NOMO-1 treated with dmso at 0.1 percent for 144 hours (cell line): ENCODE results near the gene SH3RF3.

Experiments
- DNase-seq: peaks from one replicate; lab custom pipeline; 2025; ENCODE audit not compliant: unreplicated experiment; lab: John Stamatoyannopoulos, UW

The SH3RF3 gene

DNA sequence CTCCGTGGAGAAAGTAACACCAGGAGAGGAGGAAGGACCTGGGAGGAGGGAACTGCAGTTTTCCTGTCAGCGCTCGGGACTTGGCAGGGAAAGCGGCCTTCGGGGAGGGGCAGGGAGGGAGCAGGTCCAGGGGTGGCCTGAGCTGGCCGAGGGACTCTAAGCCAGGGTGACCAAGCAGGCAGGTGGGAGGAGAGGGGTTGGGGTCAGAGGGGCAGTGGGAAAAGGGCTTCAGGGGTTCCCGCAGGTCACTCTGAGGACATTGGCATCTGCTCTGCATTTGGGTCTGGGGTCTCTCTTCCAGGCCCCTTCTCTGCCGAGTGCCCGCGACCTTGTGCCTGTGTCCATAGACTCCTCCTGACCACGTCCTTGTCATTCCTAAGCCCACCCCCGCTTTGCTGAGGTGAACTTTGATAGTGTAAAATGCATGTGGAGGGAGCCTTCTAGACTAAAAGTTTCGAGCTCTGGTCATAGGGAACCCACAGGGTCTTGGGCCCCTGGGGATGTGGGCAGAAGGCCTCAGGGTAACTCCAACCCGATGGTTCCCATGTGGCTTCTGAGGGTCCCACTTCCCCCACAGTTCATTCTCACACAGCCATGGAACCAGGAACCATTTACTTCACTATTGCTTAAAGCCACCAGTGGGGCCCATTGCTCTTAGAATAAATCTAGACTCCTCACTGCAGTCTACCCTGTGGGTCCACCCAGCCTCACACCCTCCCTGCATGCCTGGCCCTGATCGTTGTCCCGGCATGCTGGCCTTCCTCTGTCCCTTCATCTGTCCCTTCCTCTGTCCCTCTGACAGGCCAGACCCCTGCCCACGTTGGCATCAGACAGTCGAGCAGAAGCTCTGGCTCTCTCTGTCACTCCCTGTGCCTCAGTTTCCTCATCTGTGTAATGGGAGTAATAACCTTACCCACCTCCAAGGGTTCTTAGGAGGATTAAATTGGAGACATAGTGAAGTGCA is 255.6 kb downstream of the SH3RF3 start:
- no peak for DNase-seq

DNA sequence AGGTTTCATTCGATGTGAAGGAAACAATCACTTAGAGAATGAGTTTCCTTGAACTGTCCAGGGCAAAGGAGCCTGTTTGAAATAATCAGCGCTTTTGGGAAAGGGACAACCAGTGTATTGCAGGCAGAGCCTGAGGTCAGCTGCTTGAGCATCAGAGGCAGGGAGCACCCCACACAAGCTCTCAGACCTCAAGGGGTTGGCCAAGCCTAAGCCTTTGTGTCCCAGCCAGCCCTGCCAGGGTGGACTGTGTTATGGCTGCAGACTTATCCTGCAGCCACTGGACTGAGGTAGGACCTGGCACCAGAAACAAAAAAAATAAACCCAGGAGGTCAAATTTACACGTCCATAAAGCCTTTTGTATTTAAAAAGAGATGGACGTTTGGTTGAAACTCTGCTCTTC is 256.5 kb downstream of the SH3RF3 start:
- DNase-seq, result no peak

DNA sequence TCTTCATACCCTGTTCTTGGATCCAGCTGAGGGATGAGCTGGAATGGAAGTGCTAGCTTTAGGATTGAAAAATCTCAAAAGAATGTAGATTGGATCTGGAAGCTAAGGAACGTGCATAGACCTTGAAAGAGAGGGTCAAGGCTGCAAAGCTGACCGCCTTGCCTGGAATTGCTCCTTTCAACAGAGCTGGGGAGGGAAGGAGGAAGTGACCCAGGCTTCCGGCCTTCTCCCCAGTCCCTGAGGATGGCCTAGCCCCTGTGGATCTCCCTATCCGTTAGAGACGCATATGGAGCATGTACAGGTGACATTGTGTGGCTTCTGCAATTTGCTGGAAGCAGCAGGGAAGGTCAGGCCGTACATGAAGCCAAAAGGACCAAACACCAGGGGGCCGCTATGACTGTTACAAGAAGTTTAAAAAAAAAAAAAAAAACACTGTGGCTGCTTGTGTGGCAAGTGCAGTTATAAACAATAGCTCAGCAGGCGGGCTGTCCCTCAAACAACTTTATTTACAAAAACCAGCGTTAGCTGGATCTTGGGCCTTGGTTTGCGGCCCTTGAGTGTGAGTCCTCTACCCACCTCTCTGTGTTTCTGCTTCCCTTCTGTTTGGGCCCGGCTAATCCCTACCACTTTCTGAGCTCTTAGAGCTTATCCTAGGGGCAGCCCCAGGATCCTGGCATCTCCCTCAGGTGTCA is 257.1 kb downstream of the SH3RF3 start:
- no peak for DNase-seq

DNA sequence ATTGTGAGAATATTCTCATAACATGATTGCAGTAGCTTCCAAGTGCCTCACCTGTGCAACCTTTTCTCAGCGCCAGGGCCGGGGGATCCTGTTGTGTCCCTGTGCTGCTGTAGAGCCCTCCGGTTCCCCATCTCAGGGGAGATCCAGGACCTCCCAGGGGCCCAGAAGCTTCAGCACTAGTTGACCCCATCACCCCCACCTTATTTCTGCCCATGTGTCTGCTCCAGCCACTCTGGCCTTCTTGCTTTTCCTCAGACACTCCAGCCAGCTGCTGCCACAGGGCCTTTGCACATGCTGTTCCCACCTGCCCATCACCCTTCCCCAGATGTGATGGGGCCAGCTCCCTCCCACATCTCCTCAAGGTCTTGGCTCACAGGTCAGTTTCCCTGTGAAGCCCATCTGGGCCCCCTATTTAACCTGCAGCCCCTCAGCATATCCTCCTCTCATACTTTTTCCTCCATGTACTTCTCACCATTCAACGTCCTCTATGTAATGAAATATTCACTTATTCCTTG is 258.3 kb downstream of the SH3RF3 start:
- DNase-seq, result no peak

DNA sequence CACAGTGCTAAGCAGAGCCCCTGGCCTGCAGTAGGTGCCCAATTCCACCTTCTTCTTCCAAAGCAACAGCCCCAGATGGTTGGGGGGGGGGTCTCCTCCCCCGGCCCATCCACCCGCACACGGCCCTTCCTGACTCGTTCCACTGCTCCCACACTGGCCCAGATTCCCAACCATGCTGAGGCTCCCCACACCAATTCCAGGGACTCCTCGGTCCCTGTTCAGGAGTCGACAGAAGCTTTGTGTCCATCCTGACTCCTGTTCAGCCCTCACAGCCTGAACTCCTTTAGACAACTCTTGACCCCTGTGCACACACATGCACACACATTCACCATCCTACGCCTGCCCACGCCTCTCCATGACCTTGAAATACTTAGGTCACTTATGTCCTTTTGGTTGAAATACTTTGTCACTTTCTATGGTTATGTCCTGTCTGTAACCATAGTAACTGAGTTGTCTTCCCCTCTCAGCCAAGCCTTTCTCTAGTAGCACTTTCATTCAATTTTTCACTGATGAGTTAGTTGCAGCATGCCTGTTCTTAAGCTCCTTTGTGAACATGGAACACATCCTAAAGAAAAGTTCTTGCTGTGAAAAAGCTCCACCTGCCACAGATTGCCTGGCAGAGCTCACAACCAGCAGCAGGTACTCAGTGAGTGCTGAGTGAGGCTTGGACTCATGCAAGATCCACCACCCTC is 258.9 kb downstream of the SH3RF3 start:
- DNase-seq, result no peak

DNA sequence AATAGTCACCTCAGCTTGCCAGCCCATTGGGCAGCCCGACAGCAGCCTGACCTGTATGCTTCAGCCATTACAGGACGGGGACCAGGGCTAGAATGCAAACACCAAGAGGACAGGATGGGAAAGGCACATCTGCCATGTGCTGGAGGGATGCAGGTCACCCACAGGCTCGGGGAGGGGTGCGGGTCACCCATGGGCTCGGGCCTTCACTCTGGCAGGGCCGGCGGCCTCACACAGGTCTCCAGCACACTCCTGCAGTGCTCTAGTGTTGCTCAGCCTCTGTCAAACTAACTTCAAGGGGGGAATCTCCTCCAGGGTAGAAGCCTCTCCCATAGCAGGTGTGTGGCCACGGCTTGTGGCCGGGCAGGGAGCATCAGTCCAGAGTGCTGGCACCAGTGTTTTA is 262.2 kb downstream of the SH3RF3 start:
- no peak for DNase-seq

DNA sequence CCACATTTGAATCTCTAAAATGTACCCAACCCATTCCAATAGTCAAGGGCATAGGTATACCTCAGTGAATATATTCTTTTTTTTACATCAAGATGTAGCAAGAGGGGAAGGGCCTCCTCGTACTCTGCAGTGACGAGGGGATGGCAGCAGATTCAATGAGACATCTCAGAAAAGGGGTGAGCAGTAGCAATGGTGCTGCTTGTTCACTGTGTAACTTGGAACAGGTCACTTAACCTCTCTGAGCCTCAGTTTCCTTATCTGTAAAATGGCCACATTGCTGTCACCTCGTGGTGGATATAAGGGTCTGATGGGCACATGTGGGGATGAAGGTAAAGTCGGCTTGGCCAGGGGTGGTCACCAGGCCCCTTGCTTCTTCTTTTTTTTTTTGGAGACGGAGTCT is 263.1 kb downstream of the SH3RF3 start:
- DNase-seq, result no peak

DNA sequence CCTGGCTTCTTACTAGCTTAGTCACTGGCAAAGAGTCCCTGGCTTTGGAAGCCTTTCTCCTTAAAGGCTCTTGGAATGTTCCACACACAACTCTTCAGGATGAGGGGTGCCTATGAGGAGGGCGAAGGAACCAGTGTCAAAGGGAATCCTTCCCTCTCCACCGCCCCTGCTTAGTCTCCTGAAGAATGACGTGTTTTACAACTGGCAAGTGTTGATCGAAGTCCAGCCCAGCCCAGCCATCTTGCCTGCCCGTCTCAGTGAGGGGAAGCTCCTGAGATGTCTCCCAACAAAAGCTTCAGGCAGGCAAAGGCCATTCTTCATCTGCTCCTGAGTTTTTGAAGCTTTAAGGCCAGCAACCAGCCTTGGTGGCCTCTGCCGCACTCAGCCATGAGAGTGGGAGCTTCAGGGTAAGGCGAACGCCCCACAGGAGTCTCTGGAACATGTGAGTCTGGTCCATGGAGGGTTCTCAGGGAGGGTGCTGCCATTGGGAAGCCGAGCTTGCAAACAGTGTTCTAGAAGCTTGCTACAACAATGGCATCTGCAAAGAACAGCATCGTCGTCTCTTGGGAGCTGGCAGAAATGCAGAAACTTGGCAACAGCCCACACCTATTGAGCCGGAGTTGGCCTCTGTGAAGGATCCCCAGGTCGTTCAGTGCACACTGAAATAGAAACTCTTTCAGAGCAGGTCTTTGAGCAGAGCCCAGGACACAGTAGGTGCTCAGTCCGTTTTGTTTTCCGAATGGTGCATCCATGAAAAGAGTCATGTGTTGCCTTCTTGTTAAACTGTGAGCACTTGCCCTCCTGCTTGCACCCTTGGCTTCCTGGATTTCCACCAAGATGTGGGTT is 264.0 kb downstream of the SH3RF3 start:
- no peak for DNase-seq

DNA sequence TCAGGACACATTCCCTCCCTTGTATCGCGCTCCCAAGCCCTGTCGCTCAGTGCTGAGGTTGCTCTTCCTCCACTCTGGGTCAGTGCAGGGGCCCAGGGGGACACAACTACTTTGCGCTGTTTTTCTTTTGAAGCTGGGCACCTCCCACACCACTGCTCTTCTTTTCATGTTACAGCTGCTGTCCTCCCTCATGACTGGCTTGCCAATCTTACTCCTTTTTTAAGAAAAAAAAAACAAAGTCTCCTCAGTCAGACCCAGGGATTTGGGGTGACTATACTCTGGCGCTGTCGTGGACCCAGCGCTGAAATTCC is 264.6 kb downstream of the SH3RF3 start:
- DNase-seq, result no peak

DNA sequence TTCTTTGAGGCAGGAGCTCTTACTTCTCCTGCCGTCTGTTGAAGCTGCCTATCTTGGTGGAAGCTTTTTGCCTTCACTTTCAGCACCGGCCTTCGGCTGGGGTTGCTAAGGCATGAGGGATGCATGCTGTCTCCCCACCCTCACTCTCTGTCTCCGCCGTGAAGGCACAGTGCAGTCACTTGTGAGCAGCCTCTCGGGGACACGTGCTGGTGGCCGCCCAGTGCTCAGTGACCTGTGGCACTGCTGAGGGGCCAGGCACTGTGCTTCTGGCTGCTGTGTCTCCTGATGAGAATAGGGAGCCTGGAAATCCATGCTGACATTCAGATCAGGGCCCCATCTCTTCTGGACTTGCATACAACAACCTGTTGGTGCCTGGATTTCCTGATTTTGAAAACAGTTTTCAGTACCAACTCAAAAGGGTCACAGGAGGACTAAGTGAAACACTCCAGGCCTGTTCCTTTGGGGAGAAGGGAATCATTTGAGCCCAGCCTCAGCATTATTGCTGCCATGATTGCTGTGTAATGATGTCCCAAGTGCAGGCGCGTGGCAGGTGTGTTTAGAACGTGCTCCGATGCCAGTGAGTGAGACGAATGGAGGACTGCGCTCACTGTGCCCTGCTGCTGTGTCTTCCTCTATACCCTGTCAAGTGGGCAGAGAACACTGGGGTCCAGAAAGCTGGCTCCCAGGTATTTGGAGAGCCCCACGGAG is 266.6 kb downstream of the SH3RF3 start:
- no peak for DNase-seq

DNA sequence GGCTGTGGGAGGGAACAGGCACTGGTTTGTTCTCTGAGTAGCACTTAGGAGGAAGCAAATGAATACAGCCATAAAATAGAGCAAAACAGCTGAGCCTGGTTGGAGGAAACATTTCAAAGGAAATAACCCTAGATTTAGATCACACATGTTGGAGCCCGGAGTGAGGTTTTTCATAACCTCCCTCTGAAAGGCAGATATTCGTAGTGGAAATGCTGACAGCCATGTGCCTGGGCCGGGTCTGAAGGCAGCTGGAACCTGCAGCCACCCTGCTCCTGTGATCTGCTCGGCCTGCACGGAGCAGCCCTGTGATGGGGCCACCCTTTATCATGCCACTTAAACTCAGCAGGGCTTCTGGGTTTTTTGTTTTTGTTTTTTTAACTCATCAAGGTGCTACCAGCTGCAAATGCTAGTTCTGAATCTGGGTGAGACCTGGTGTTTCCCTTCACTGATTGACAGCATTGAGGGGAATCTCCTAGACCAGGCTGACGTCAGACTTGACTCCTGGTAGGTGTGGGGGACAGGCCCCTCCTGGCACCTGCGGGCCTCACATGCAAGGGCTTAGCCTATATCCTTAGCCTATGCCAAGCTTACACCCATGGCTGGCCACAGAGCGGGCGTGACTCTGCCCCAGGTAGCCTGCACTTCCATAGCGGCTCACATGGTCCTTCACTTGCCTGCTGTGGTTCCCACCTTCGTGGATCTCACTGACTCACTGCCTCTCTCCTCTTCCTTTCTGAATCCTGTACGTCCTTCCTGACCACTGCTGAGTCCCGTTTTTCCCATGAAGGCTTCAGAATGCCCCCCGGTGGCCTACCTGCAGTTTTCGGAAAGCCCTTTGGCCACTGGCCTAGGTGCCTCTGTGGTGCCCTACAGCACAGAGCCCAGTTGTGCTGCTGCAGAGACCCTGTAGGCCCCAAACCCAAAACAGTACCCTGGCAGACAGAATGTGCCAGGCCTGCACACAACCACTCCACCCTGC is 267.5 kb downstream of the SH3RF3 start:
- no peak for DNase-seq

DNA sequence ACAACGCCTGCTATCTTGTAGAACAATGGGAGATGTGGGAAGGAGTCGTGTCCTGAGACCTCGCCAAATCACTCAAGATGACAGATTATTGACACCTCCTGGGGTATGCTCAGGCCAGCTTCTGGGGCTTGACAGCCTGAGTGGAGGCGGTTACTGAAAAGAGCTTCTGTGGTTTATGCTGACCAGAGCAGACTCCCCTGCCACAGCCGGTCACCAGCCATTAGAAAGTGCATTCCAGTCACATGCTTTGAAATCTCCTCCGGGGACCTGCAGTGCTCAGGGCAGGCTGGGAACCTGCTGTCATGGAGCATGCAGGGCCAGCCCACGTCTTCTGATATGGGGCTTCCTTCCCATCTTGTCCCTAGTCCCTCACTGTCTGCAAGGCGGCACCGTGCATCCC is 268.9 kb downstream of the SH3RF3 start:
- no peak for DNase-seq

DNA sequence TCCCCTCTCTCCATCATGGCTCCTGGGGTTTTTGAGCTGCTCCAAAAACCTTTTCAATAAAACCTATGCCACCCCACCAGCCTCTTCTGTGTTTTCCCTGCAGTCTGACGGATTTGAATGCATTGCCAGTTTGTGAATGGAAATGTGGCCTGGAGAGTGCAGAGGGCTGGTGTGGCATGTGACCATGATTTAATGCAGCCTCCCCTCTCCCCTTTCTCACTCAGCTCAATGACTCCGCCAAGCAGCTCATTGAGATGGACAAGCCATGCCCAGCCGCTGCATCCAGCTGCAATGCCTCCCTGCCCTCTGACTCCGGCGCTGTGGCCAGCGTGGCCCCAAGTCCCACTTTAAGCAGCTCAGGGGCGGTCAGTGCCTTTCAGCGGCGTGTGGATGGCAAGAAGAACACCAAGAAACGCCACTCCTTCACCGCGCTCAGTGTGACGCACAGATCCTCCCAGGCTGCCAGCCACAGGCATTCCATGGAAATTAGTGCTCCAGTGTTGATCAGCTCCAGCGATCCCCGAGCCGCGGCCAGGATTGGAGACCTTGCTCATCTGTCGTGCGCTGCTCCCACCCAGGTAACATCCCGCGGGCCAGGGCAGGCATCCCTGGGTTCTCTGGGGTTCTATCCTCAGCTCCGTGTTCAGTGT is 269.5 kb downstream of the SH3RF3 start:
- DNase-seq, result no peak

DNA sequence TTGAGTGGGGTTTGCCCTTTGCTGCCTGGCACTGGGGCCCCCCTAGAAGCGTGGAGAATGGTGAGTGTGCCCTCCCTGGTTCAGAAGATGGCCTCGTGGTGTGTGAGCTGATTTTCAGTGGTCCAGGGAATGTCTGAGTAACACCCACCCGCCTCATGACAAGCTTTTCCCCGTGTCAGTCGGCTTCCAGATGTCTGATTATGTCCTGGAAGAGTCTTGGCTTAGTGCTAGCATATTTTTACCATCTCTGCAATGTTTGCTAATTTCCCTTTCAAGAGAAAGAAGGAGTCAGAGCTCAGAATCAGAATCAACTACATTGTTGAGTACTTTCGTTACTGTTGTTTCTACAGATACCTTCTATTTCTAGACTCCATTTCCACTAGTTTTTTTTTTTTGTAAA is 270.1 kb downstream of the SH3RF3 start:
- no peak for DNase-seq

DNA sequence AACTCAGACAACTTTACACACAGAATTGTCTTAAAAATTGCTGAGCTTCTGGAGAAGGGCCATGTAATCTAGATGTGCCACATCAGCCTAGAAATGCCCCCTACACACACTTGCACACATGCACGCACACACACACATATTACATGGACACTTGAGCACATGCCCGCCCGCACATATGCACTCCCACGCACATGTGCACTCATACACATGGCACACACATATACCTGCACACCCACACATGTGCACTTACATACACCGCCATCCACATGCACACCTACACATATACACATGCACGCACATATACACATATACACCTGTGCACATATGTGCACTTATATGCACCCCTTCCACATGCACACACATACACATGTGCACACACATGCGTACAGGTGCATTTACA is 271.1 kb downstream of the SH3RF3 start:
- no peak for DNase-seq

DNA sequence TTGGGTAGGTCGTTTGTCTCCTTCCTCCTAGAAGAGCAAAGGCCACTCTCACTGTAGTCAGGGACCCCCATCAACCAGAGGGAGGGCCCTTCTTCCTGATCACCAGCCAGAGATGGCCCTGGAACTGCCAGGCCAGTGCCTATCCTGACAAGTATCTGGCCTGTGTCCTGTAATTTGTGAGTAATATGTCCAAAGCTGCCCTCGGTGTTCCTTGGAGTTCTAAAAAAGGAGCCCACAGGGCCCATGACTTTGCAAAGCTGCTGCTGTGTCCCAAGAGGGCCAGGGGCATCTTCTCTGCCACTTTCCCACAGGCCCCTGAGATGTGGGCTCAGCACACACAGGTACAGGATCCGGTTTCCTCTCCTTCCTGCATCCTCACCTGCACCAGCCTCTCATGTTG is 272.4 kb downstream of the SH3RF3 start:
- DNase-seq, result no peak

DNA sequence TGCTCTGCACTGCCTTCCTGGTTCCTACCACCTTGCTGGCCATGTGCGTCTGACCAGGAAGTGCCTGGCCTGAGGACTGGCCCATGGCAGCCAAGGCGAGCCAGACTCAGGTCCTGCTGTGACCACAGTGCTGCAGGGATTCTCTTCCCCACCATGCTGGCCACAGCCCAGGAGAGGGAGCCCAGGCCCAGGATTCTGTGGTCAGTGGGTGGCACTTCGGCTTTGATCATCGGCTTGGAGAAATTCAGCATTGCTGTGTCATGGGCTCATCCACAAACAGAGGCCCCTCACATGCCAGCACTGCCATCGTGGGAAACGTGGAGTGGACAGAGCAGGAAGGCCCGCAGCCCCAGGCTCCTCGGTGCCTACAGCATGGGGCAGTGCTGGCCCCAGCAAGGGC is 273.2 kb downstream of the SH3RF3 start:
- DNase-seq, result no peak

DNA sequence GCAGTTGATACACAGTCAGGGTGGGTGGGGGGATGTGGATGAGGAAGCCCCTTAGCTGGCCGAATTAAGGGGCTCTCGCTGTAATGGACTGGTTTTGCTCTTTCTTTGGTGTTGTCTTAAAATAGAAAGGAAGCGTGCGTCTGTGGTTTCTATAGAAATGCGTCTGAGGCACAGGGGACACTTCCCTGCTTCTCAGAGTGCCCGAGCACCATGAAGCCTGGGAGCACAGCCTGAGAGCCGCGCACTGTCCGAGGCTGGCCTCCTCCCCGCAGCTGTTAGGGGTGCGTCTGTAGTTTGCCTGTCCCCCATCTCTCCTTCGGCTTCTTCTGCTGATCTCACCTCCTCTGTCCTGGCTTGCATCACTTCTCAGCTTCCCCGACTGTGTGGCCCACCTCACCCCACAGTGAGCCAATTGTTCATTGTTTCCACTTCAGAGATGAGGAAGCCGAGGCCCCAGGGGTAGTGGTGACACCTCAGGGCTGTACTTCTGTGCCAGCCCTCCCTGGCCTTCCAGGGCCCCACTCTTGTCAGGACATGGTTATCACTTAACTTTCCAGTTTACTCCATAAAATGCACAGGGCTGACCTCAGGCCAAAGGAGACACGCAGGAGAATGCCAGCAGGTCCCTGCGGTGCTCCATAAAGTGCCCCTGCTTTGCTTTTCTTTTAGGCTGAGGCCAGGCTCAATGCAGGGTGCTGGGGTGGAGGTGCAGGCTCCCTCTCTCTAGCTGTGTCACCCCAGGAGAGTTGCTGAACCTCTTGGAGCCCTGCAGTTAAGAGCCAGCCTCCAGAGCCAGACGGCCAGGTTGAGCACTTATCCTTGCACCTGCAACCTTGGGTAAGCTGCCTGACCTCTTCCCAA is 274.2 kb downstream of the SH3RF3 start:
- no peak for DNase-seq
